GM21576 (cell line): ENCODE measurements around the gene RIMS4.

Experiments
- ATAC-seq: cut with Tn5 transposase; IDR thresholded peaks from one replicate; pipeline ENCODE4 v1.9.1; 2021; ENCODE audit warnings: mild to moderate bottlenecking, moderate library complexity; ENCODE audit not compliant: unreplicated experiment

Gene RIMS4

GRCh38 chr20:44743916-44744655, 66.3 kb downstream of the RIMS4 start:
- ATAC-seq = no peak

GRCh38 chr20:44743080-44743701, 67.2 kb downstream of the RIMS4 start:
- no peak for ATAC-seq

- no peak for ATAC-seq
These were observed 67.9 kb downstream of the RIMS4 start for GRCh38 chr20:44742304-44743079.

GRCh38 chr20:44739942-44740341, 70.4 kb downstream of the RIMS4 start:
- no peak for ATAC-seq

- no peak for ATAC-seq
These were observed 71.4 kb downstream of the RIMS4 start for GRCh38 chr20:44738813-44739477.

GRCh38 chr20:44737116-44737515, 73.2 kb downstream of the RIMS4 start:
- ATAC-seq = no peak

- no peak for ATAC-seq
These were observed 74.0 kb downstream of the RIMS4 start for GRCh38 chr20:44736170-44737021.

GRCh38 chr20:44735816-44736169, 74.6 kb downstream of the RIMS4 start:
- no peak for ATAC-seq

- no peak for ATAC-seq
These were observed 75.4 kb downstream of the RIMS4 start for GRCh38 chr20:44734938-44735337.

GRCh38 chr20:44733341-44734069, 76.8 kb downstream of the RIMS4 start:
- ATAC-seq = no peak

GRCh38 chr20:44732327-44732726, 78.0 kb downstream of the RIMS4 start:
- ATAC-seq = no peak

- no peak for ATAC-seq
These were observed 78.7 kb downstream of the RIMS4 start for GRCh38 chr20:44731657-44732056.

GRCh38 chr20:44730441-44730840, 79.9 kb downstream of the RIMS4 start:
- no peak for ATAC-seq

GRCh38 chr20:44728801-44729443, 81.4 kb downstream of the RIMS4 start:
- ATAC-seq = no peak

GRCh38 chr20:44727651-44728050, 82.7 kb downstream of the RIMS4 start:
- ATAC-seq = no peak

GRCh38 chr20:44727039-44727438, 83.3 kb downstream of the RIMS4 start:
- no peak for ATAC-seq

GRCh38 chr20:44725837-44726236, 84.5 kb downstream of the RIMS4 start:
- ATAC-seq = no peak

GRCh38 chr20:44724423-44725091, 85.8 kb downstream of the RIMS4 start:
- ATAC-seq = no peak
